GM18526 (cell line): ENCODE measurements around the gene PTGR2.

ENCODE experiments used
- POLR2A ChIP-seq: IDR thresholded peaks from 3 replicates; pipeline ENCODE4 v1.6.1; 2011; ENCODE audit not compliant: insufficient read length; ENCODE audit errors: extremely low read depth

Gene PTGR2

GRCh38 chr14:73851567-73852382 lies at the start of gene PTGR2:
TSS of gene PTGR2 (plus strand) at chr14:73851831. CDS start at chr14:73858863, 7,032 bp downstream.
- peak; percentile 71 for TF ChIP-seq POLR2A

GRCh38 chr14:73802431-73803188 lies 49.0 kb upstream of the PTGR2 start:
- TF ChIP-seq POLR2A = no peak

GRCh38 chr14:73804636-73805035 lies 47.0 kb upstream of the PTGR2 start:
- TF ChIP-seq POLR2A = no peak

GRCh38 chr14:73807457-73807856 lies 44.2 kb upstream of the PTGR2 start:
- TF ChIP-seq POLR2A = no peak

- TF ChIP-seq POLR2A = no peak
Observed at GRCh38 chr14:73809391-73809790, 42.2 kb upstream of the PTGR2 start.

GRCh38 chr14:73810478-73811163 lies 41.0 kb upstream of the PTGR2 start:
- no peak for TF ChIP-seq POLR2A

GRCh38 chr14:73811164-73811503 lies 40.5 kb upstream of the PTGR2 start:
- TF ChIP-seq POLR2A = no peak

GRCh38 chr14:73814153-73814552 lies 37.5 kb upstream of the PTGR2 start:
- no peak for TF ChIP-seq POLR2A

GRCh38 chr14:73815849-73816248 lies 35.8 kb upstream of the PTGR2 start:
- TF ChIP-seq POLR2A = no peak

- TF ChIP-seq POLR2A = no peak
Observed at GRCh38 chr14:73816393-73816816, 35.2 kb upstream of the PTGR2 start.

GRCh38 chr14:73817020-73817655 lies 34.5 kb upstream of the PTGR2 start:
- no peak for TF ChIP-seq POLR2A

- no peak for TF ChIP-seq POLR2A
Observed at GRCh38 chr14:73818821-73819220, 32.8 kb upstream of the PTGR2 start.

GRCh38 chr14:73820631-73821030 lies 31.0 kb upstream of the PTGR2 start:
- TF ChIP-seq POLR2A = no peak

- no peak for TF ChIP-seq POLR2A
Observed at GRCh38 chr14:73823339-73823885, 28.2 kb upstream of the PTGR2 start.

- TF ChIP-seq POLR2A = no peak
Observed at GRCh38 chr14:73824127-73824526, 27.5 kb upstream of the PTGR2 start.
